Activated CD4-positive, alpha-beta T cell treated with anti-CD3 and anti-CD28 coated beads for 36 hours (primary cell): ENCODE results near the gene CACNG3. TPM values are rescaled to one million over a fixed set of nuclear protein-coding genes. Genes with fewer than 3 reads are reported as not detected.
"Not testable (repeated sequence)": the region's sequence is repeated elsewhere in the genome, so short reads cannot be mapped to it uniquely, and the experiment has no call there.

Experiments used
- ATAC-seq: fragments of 200-7000 bp; cut with Tn5 transposase; one replicate; pipeline ENCODE4 v1.10.0; 2021; ENCODE audit warnings: mild to moderate bottlenecking, moderate library complexity
- CTCF ChIA-PET: fragments of 350-600 bp; sonication (Branson Sonifier 250); formaldehyde crosslinking; loops from one replicate; lab custom pipeline; 2021; ENCODE audit warnings: antibody characterized with exemption; lab: Charles Lee
- POLR2A ChIA-PET: fragments of 350-600 bp; sonication (Branson Sonifier 250); formaldehyde crosslinking; loops from one replicate; lab custom pipeline; 2021; ENCODE audit warnings: antibody characterized with exemption, inconsistent platforms; lab: Charles Lee
- DNase-seq: peaks from one replicate; pipeline ENCODE4 v3.0.0-alpha.2; 2020
- H3K27ac Mint-ChIP-seq: one replicate; pipeline ENCODE4 v1.8.0; 2021; ENCODE audit warnings: mixed read lengths
- H3K27me3 Mint-ChIP-seq: one replicate; pipeline ENCODE4 v1.8.0; 2021; ENCODE audit warnings: mixed read lengths
- H3K36me3 Mint-ChIP-seq: one replicate; pipeline ENCODE4 v1.8.0; 2021; ENCODE audit warnings: low read depth, mixed read lengths
- H3K4me1 Mint-ChIP-seq: one replicate; pipeline ENCODE4 v1.8.0; 2021; ENCODE audit warnings: mixed read lengths
- H3K4me3 Mint-ChIP-seq: one replicate; pipeline ENCODE4 v1.8.0; 2021; ENCODE audit warnings: mild to moderate bottlenecking, moderate library complexity, mixed read lengths
- H3K9me3 Mint-ChIP-seq: one replicate; pipeline ENCODE4 v1.8.0; 2021; ENCODE audit warnings: low read depth, mixed read lengths
- intact Hi-C, 2 experiments: fragments of 100-400 bp; cut with DNase I in 1 of 2; cut with micrococcal nuclease in 1 of 2; formaldehyde crosslinking; loops; one replicate each; pipeline versions ENCODE4 v1.14.2 to v1.15.1; 2022 to 2024; cut with DNase I, micrococcal nuclease
- total RNA-seq, 2 experiments: library from RNA; stranded (reverse); gene quantifications; one replicate each; pipeline ENCODE4 v1.2.3, GENCODE V29; 2021

Gene CACNG3
- total RNA-seq, 2 experiments from 2014 or later, result not detected

- intact Hi-C loops, result loop anchor here in 1 of 2 experiments (10.0 kb wide), 1 partner anchor 441 kb away; no protein-coding TSS in a partner anchor
- H3K27me3 Mint-ChIP-seq, result peaks cover 7% of the 10 kb centered on the region
- POLR2A ChIA-PET, result no interaction called here
- peaks cover 19% of the 10 kb centered on the region for H3K9me3 Mint-ChIP-seq
- CTCF ChIA-PET, result interaction anchor here (0.7 to 2.8 kb wide), 2 partner anchors 17 to 285 kb away, joined by 3 to 10 read pairs; no protein-coding TSS in a partner anchor
- H3K36me3 Mint-ChIP-seq, result peaks cover 4% of the 10 kb centered on the region
- no peak for DNase-seq
- no peak for ATAC-seq
- no peaks in the 10 kb centered on the region for H3K4me1 Mint-ChIP-seq
- no peak overlapping the region for H3K4me3 Mint-ChIP-seq
- H3K27ac Mint-ChIP-seq, result no peak overlapping the region
Observed at GRCh38 chr16:24235806-24236205, 20.3 kb upstream of the CACNG3 start.

DNA sequence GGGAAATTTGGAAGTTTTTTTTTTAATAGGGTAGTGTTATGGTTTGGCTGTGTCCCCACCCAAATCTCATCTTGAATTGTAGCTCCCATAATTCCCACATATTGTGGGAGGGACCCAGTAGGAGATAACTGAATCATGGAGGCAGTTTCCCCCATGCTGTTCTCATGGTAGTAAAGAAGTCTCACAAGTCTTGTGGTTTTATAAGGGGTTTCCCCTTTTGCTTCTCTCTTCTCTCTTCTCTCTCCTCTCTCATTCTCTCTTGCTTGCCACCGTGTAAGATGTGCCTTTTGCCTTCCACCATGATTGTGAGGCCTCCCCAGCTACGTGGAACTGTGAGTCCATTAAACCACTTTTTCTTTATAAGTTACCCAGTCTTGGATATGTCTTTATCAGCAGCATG, 17.3 kb upstream of the CACNG3 start:
- CTCF ChIA-PET, result interaction anchor here (0.6 kb wide), 1 partner anchor 1054 kb away, joined by 3 read pairs; no protein-coding TSS in a partner anchor
- H3K27ac Mint-ChIP-seq, result not testable (repeated sequence)
- peaks cover 15% of the 10 kb centered on the region for H3K27me3 Mint-ChIP-seq

GRCh38 chr16:24246911-24247607, 9.1 kb upstream of the CACNG3 start:
- ATAC-seq, result no peak
- DNase-seq, result no peak
- ChIA-PET CTCF (interaction anchor here (1.1 kb wide), 1 partner anchor 176 kb away, joined by 3 read pairs; no protein-coding TSS in a partner anchor), POLR2A (no interaction called here)
- Mint-ChIP-seq H3K36me3 (no peaks in the 10 kb centered on the region), H3K9me3 (no peaks in the 10 kb centered on the region), H3K4me1 (no peaks in the 10 kb centered on the region), H3K27ac (no peak overlapping the region), H3K27me3 (peaks cover 29% of the 10 kb centered on the region), H3K4me3 (no peak overlapping the region)
- intact Hi-C loops, result no loop called here

More for the DNA sequence above, 17.3 kb upstream of the CACNG3 start:
- H3K36me3 Mint-ChIP-seq, DNase-seq, H3K4me3 Mint-ChIP-seq, POLR2A ChIA-PET, ATAC-seq, H3K4me1 Mint-ChIP-seq: not testable (repeated sequence)
- intact Hi-C loops, result loop anchor here in 1 of 2 experiments (10.0 kb wide), 1 partner anchor 444 kb away; no protein-coding TSS in a partner anchor
- peaks cover 19% of the 10 kb centered on the region for H3K9me3 Mint-ChIP-seq

DNA sequence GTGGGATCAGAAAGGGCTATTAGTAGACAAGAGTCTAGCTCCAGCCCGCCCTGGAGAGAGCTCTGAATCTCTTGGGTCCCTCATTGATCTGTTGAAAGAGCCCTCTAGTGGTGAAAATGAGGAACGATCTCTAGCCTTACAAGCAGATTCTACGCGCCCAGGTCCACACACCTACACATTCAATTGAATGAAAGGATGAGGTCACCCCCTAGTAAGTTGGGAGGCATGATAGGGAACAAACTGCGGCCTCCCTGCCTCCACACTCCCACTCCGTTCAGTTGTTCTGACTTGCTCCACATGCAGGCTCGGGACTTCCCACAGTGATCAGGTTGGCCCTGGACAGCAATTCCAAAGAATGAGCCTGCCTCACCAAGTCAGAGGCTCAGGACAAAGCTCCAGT, 2.9 kb upstream of the CACNG3 start:
- ChIA-PET POLR2A (interaction anchor here (1.0 kb wide), 1 partner anchor 183 kb away, joined by 3 read pairs; no protein-coding TSS in a partner anchor), CTCF (interaction anchor here (0.6 to 2.6 kb wide), 33 partner anchors 9 to 671 kb away, joined by 3 to 29 read pairs (median 3); no protein-coding TSS in a partner anchor)
- no peaks in the 10 kb centered on the region for H3K9me3 Mint-ChIP-seq
- intact Hi-C loops, result loop anchor here (1.0 to 10.0 kb wide), 6 partner anchors 182 to 518 kb away; no protein-coding TSS in a partner anchor
- no peaks in the 10 kb centered on the region for H3K4me1 Mint-ChIP-seq
- peaks cover 45% of the 10 kb centered on the region for H3K27me3 Mint-ChIP-seq
- DNase-seq, result peak; percentile 63
- no peaks in the 10 kb centered on the region for H3K36me3 Mint-ChIP-seq
- H3K4me3 Mint-ChIP-seq, result no peak overlapping the region
- peak; percentile 79 for ATAC-seq
- no peak overlapping the region for H3K27ac Mint-ChIP-seq

DNA sequence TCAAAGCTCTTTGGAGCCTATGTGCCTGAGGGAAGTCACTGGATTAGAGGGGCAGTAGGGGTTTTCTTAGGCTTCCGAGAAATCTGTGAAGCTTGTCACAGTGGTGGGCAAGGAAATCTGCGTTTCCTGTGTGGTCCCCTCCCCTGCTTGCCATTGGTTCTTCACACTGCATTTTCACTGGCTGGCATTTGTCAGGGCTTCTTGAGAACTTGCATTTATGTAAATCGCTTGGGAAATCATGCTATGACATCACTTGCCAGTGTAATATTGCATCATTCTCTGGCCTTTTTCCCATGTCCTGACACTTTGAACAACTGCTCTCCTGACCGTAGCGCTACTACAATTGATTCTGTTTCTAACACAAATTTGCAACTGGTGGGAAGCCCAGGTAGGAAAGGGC, 1.8 kb downstream of the CACNG3 start:
- peaks cover 56% of the 10 kb centered on the region for H3K27me3 Mint-ChIP-seq
- no peaks in the 10 kb centered on the region for H3K4me1 Mint-ChIP-seq
- DNase-seq (no peak), ATAC-seq (no peak)
- H3K4me3 Mint-ChIP-seq, result no peak overlapping the region
- ChIA-PET CTCF (no interaction called here), POLR2A (no interaction called here)
- no peaks in the 10 kb centered on the region for H3K9me3 Mint-ChIP-seq
- no peak overlapping the region for H3K27ac Mint-ChIP-seq
- H3K36me3 Mint-ChIP-seq, result no peaks in the 10 kb centered on the region
- intact Hi-C loops, result loop anchor here (5.0 to 10.0 kb wide), 4 partner anchors 116 to 523 kb away; no protein-coding TSS in a partner anchor

GRCh38 chr16:24258791-24259190, 2.7 kb downstream of the CACNG3 start:
- Mint-ChIP-seq H3K4me3 (no peak overlapping the region), H3K27me3 (peaks cover 52% of the 10 kb centered on the region), H3K36me3 (no peaks in the 10 kb centered on the region), H3K9me3 (no peaks in the 10 kb centered on the region), H3K27ac (no peak overlapping the region), H3K4me1 (no peaks in the 10 kb centered on the region)
- ATAC-seq (no peak), DNase-seq (no peak)
- POLR2A ChIA-PET, result interaction anchor here (0.6 kb wide), 1 partner anchor 125 kb away, joined by 3 read pairs; no protein-coding TSS in a partner anchor
- intact Hi-C loops, result loop anchor here (5.0 to 10.0 kb wide), 4 partner anchors 116 to 524 kb away; no protein-coding TSS in a partner anchor
- CTCF ChIA-PET, result interaction anchor here (1.2 kb wide), 1 partner anchor 27 kb away, joined by 5 read pairs; no protein-coding TSS in a partner anchor

- no peak for ATAC-seq
- no peaks in the 10 kb centered on the region for H3K9me3 Mint-ChIP-seq
- H3K36me3 Mint-ChIP-seq, result no peaks in the 10 kb centered on the region
- DNase-seq, result no peak
- H3K4me3 Mint-ChIP-seq, result no peak overlapping the region
- ChIA-PET POLR2A (no interaction called here), CTCF (no interaction called here)
- no peaks in the 10 kb centered on the region for H3K4me1 Mint-ChIP-seq
- peaks cover 28% of the 10 kb centered on the region for H3K27me3 Mint-ChIP-seq
- intact Hi-C loops, result no loop called here
- H3K27ac Mint-ChIP-seq, result no peak overlapping the region
Observed at GRCh38 chr16:24262816-24263215, 6.7 kb downstream of the CACNG3 start.

DNA sequence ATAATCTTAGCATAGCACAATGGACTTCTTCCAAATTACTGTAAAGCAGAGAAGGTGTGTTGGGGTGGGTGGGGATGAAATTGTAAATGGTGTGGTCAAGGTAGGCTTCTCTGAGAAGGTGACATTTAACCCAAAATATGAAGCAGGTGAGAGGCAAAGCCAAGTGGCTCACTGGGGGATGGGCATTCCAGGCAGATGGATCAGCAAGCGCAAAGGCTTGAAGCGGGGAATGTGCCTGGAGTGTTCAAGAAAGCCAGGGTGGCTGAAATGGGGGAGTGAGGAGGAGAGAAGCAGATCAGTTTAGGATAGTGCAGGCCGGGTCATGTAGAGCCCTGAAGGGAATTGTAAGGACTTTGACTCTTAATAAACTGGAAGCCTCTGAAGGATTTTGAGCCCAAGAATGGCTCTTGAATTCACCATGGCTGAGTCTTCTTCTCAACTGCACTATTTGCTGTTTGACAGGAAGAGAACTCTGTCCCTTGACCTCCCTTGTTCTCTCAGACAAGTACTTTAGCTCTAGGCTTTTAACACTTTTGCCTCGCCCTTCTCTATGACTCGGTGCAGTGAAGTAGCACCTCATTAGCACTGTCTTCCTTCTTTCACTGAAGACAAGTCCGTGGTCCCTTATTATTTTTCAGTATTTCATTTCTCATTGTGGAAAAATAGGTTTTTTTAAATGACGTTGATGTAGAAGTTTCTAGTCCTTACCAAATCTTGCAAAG, 14.7 kb downstream of the CACNG3 start:
- CTCF ChIA-PET, result interaction anchor here (0.9 kb wide), 1 partner anchor 1006 kb away, joined by 3 read pairs; no protein-coding TSS in a partner anchor
- ATAC-seq, result no peak
- Mint-ChIP-seq H3K4me1 (no peaks in the 10 kb centered on the region), H3K27ac (no peak overlapping the region), H3K27me3 (peaks cover 34% of the 10 kb centered on the region), H3K4me3 (no peak overlapping the region), H3K36me3 (no peaks in the 10 kb centered on the region), H3K9me3 (no peaks in the 10 kb centered on the region)
- POLR2A ChIA-PET, result no interaction called here
- intact Hi-C loops, result no loop called here
- DNase-seq, result no peak

DNA sequence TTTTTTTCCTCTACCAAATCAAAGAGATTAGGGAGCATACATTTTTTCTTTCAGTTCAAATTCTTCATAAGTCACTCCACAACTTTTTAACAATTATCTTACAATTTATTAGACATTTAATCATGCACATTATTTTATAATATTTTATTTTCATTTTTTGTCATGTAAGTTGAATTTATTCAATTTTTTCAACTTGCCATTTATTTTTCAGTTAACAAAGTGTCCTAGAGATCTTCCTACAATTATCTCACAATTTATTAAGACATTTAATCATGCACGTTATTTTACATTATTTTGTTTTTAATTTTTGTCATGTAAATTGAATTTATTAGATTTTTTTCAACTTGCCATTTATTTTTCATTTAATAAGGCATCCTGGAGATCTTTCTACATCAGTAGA, 16.2 kb downstream of the CACNG3 start:
- CTCF ChIA-PET, result interaction anchor here (0.6 to 1.2 kb wide), 2 partner anchors 20 to 228 kb away, joined by 3 read pairs; no protein-coding TSS in a partner anchor

DNA sequence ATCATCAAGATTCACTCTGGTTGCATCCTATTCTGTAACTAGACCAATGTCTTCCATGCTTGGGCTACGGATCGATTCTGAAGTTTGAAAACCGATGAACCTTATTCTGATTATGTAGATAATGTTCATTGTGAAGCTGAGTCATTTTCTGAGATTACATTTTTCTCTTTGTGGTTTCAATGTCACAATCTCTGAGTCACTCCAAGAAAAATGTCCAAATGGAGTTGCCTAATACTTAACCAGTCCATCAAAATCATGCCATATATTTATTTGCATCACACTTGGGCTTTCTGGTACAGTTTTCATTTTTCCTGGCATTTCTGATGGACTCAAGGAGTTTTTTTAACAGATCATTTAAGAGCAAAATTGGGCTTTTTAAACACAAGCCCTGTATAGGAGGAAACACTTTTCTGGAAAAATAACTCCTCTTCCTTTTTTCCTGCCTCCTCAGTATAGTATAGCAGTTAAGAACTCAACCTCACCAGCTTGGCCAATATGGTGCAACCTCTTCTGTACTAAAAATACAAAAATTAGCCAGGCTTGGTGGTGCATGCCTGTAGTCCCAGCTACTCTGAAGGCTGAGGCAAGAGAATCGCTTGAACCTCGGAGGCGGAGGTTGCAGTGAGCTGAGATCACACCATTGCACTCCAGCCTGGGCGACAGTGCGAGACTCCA, 17.5 kb downstream of the CACNG3 start:
- ATAC-seq (no peak), DNase-seq (no peak)
- Mint-ChIP-seq H3K9me3 (no peaks in the 10 kb centered on the region), H3K27ac (no peak overlapping the region), H3K4me1 (no peaks in the 10 kb centered on the region), H3K36me3 (no peaks in the 10 kb centered on the region), H3K4me3 (no peak overlapping the region), H3K27me3 (peaks cover 42% of the 10 kb centered on the region)
- POLR2A ChIA-PET, result interaction anchor here (0.7 kb wide), 1 partner anchor 165 kb away, joined by 3 read pairs; no protein-coding TSS in a partner anchor
- CTCF ChIA-PET, result interaction anchor here (1.4 kb wide), 1 partner anchor 21 kb away, joined by 3 read pairs; no protein-coding TSS in a partner anchor
- intact Hi-C loops, result no loop called here

More for the DNA sequence above, 16.2 kb downstream of the CACNG3 start:
- intact Hi-C loops, result no loop called here
- Mint-ChIP-seq H3K4me1 (no peaks in the 10 kb centered on the region), H3K27ac (no peak overlapping the region), H3K9me3 (no peaks in the 10 kb centered on the region), H3K36me3 (no peaks in the 10 kb centered on the region), H3K27me3 (peaks cover 37% of the 10 kb centered on the region), H3K4me3 (no peak overlapping the region)
- POLR2A ChIA-PET, result no interaction called here
- ATAC-seq (no peak), DNase-seq (no peak)
